ENCODE data around the gene AMBRA1.

- TF ChIP-seq CTCF (conservative IDR thresholded peaks at IDR 0.05; ENCODE audit: low read depth, low read length) (no peak), EZH2phosphoT487 (IDR thresholded peaks at IDR 0.05; ENCODE audit: borderline replicate concordance, low read length) (no peak), EZH2 (IDR thresholded peaks at IDR 0.05; ENCODE audit: low read length, unreplicated experiment) (no peak)
Measured at GRCh38 chr11:46534711-46535110, 59.1 kb downstream of the AMBRA1 start.
